Pancreas (tissue), 10 donors: ENCODE data around the gene FAM110D. TPM values are rescaled to one million over a fixed set of nuclear protein-coding genes. Genes with fewer than 3 reads are reported as not detected.

Experiments used
- ATAC-seq, 4 donors: fragments of 200-7000 bp; cut with Tn5 transposase; one replicate each; pipeline versions ENCODE4 v1.8.0 to v1.9.1; 2020; ENCODE audit warnings: mild to moderate bottlenecking in 4 of 4, moderate library complexity in 4 of 4
- DNase-seq, 6 donors: peaks; one replicate each; pipeline ENCODE4 v3.0.0-alpha.2; 2020
- FAIRE-seq: peaks from 2 replicates; lab custom pipeline; 2012; peaks lifted over from hg19 to GRCh38; lab: Jason Lieb, UNC
- H3K27ac ChIP-seq, 4 donors: fragments of 200-600 bp; sonication (generic); 1 replicate in 3 of 4; 2 replicates in 1 of 4; pipeline versions ENCODE4 v1.5.0 to v1.8.0; 2020
- H3K27me3 ChIP-seq, 4 donors: fragments of 200-600 bp; one replicate each; pipeline ENCODE4 v1.8.0; 2021
- H3K36me3 ChIP-seq, 3 donors: fragments of 200-600 bp; sonication (generic) in 1 of 3; one replicate each; pipeline versions ENCODE4 v1.5.0 to v1.8.0; 2020 to 2021
- H3K4me1 ChIP-seq, 3 donors: fragments of 200-600 bp; one replicate each; pipeline ENCODE4 v1.8.0; 2021
- H3K4me3 ChIP-seq, 4 donors: fragments of 200-600 bp; sonication (generic) in 2 of 4; one replicate each; pipeline versions ENCODE4 v1.5.0 to v1.8.0; 2020 to 2021
- H3K9me3 ChIP-seq, 4 donors: fragments of 200-600 bp; one replicate each; pipeline ENCODE4 v1.8.0; 2021
- WGBS, 2 donors: extraction: QIAGEN DNeasy Blood & Tissue Kit; methylation state at CpG; one replicate each; pipeline ENCODE4 v1.1.7; 2013; 5-methylcytosine and 5-hydroxymethylcytosine counted together
- intact Hi-C, 3 donors: fragments of 100-400 bp; cut with DNase I; formaldehyde crosslinking; loops; one replicate each; pipeline versions ENCODE4 v1.11.1 to v1.14.2; 2022
- polyA plus RNA-seq, 2 donors: library from polyadenylated mRNA; stranded (reverse); fragments of 200-250 nt; gene quantifications; one replicate each; pipeline ENCODE4 v1.2.3, GENCODE V29; 2013
- total RNA-seq, 6 donors: library from RNA; stranded (reverse); fragmentation: NEBNext Ultra II Directional in 4 of 6; extraction: Animal tissue kit (Norgen Biotek cat#: 25700) in 4 of 6; gene quantifications; one replicate each; pipeline versions ENCODE4 v1.2.1 to v1.2.4, GENCODE V29; 2021 to 2023
- TF ChIP-seq, protein P1 (sequence below), 4 donors: fragments of 200-600 bp; sonication (generic) in 3 of 4; IDR thresholded peaks; one replicate each; pipeline versions ENCODE4 v1.5.0 to v1.8.0; 2021; ENCODE audit warnings: antibody characterized with exemption in 4 of 4
- donor health status: healthy with polysubstance abuse.
- donor health status: DM: no; HTN: no; CAD: no; lungs with moderate emphysema.
- donor health status: DM: no; HTN: no; CAD: no.
- donor health status: control.
- donor health status: control.
- donor health status: Bipolar disorder and iron deficiency.
- donor health status: DM: yes; HTN: yes; CAD: no.
- donor health status: DM: no; HTN: no; CAD: no.
- donor health status: DM: no; HTN: no; CAD: no.
- donor health status: DM: yes; HTN: yes; CAD: no.

FAM110D gene
- total and polyA plus RNA-seq, 8 donors = 0.79 to 3.5 (median 1.1) TPM

GRCh38 chr1:26153966-26154532, 4.8 kb upstream of the FAM110D start:
- FAIRE-seq (no peak), DNase-seq (no peak), ATAC-seq (no peak)
- Histone ChIP-seq H3K4me1 (no peaks in the 10 kb centered on the region), H3K27ac (no peak overlapping the region), H3K36me3 (no peaks in the 10 kb centered on the region), H3K4me3 (no peak overlapping the region), H3K27me3 (no peaks in the 10 kb centered on the region), H3K9me3 (no peaks in the 10 kb centered on the region)
- TF ChIP-seq, protein P1, sequence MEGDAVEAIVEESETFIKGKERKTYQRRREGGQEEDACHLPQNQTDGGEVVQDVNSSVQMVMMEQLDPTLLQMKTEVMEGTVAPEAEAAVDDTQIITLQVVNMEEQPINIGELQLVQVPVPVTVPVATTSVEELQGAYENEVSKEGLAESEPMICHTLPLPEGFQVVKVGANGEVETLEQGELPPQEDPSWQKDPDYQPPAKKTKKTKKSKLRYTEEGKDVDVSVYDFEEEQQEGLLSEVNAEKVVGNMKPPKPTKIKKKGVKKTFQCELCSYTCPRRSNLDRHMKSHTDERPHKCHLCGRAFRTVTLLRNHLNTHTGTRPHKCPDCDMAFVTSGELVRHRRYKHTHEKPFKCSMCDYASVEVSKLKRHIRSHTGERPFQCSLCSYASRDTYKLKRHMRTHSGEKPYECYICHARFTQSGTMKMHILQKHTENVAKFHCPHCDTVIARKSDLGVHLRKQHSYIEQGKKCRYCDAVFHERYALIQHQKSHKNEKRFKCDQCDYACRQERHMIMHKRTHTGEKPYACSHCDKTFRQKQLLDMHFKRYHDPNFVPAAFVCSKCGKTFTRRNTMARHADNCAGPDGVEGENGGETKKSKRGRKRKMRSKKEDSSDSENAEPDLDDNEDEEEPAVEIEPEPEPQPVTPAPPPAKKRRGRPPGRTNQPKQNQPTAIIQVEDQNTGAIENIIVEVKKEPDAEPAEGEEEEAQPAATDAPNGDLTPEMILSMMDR (IDR thresholded peaks at IDR 0.05) = no peak
- intact Hi-C loops = no loop called here
- WGBS, 2 donors = 61 to 62% methylated on average over 5 of the region's 5 CpGs

DNA sequence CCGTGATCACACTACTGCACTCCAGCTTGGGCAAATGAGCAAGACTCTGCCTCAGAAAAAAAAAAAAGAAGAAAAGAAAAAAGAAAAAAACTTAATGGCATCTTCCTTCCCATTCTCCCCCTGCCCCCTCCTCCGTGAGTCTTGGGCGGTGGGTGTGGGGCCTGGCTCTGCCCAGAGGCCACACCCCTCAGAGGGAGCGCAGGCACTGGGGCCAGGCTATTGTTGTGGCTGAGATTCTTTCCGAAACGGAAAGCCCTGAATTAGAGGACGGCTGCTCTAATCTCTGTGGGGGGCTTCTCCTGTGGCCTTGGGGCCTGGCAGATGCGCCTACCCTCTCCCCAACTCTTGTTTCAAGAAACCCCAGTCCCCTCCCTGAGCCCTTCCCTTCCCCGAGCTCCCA, 4.1 kb upstream of the FAM110D start:
- WGBS, 2 donors = 82 to 86% methylated on average over 9 of the region's 9 CpGs
- ATAC-seq (no peak), DNase-seq (peak in 1 of 6 donors; percentile 5), FAIRE-seq (no peak)
- Histone ChIP-seq H3K9me3 (no peaks in the 10 kb centered on the region), H3K27ac (no peak overlapping the region), H3K36me3 (no peaks in the 10 kb centered on the region), H3K4me1 (no peaks in the 10 kb centered on the region), H3K4me3 (no peak overlapping the region), H3K27me3 (no peaks in the 10 kb centered on the region)
- intact Hi-C loops = no loop called here
- TF ChIP-seq, protein P1 (IDR thresholded peaks at IDR 0.05) = no peak

DNA sequence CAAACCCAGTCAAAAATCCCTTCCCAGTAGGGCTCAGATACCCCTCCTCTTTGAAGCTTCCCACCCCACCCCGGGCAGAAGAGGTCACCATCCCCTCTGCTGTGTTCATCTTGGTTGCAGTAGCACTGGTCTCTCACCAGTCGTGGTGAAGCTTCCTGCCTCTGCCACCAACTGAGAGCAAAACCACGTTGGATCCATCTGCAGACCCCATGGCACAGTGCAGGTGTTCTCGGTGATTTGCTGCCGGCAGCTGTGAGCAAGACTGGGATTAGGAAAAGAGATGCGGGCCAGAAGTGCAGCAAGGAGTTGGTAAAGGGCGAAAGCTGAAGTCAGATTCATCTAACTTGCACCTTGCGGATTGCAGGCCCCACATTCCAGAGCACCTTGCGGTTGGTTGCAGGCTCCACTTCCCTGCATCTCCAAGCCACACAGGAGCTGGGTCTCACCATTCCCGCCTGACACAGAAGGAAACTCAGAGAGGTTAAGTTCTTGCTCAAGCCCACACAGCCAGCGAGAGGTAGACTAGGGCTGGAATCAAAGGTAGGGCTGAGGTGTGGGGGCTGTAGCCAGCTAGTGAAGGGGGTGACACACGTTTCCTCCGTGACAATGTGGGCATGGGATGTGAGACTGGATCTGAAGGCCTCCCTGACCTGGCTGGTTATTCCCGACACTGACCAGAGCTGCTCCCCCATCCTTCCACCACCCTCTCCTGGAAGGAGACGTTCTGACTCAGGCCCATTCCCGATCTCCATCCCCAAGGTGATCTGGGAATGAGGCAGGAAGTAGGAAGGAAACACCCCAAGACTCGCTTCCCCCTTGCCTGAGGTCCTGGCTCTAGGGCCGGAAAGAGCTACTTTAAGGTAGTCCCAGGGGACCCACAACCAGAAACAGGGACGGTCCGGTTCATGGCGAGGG, 3.3 kb upstream of the FAM110D start:
- no peaks in the 10 kb centered on the region for H3K9me3 ChIP-seq
- no peak overlapping the region for H3K4me3 ChIP-seq
- no peaks in the 10 kb centered on the region for H3K36me3 ChIP-seq
- no peaks in the 10 kb centered on the region for H3K27me3 ChIP-seq
- WGBS, 2 donors = 74% methylated on average over 21 of the region's 21 CpGs
- DNase-seq (peak in 1 of 6 donors; percentile 26), FAIRE-seq (no peak), ATAC-seq (no peak)
- no peaks in the 10 kb centered on the region for H3K4me1 ChIP-seq
- intact Hi-C loops = no loop called here
- TF ChIP-seq, protein P1 (IDR thresholded peaks at IDR 0.05) = no peak
- no peak overlapping the region for H3K27ac ChIP-seq

GRCh38 chr1:26156285-26157038, 2.4 kb upstream of the FAM110D start:
- no peaks in the 10 kb centered on the region for H3K9me3 ChIP-seq
- ATAC-seq (no peak), DNase-seq (peak in 1 of 6 donors; percentile 49), FAIRE-seq (no peak)
- H3K27me3 ChIP-seq = no peaks in the 10 kb centered on the region
- H3K4me1 ChIP-seq = peaks cover 0 to 3% (median 0%) of the 10 kb centered on the region in 3 donors
- TF ChIP-seq, protein P1 (IDR thresholded peaks at IDR 0.05) = no peak
- WGBS, 2 donors = 40 to 51% methylated on average over 12 of the region's 12 CpGs
- no peaks in the 10 kb centered on the region for H3K36me3 ChIP-seq
- peak overlapping the region in 1 of 4 donors; percentile 2 for H3K4me3 ChIP-seq
- no peak overlapping the region for H3K27ac ChIP-seq
- intact Hi-C loops = no loop called here
